CD4-positive, alpha-beta T cell treated with Interleukin-21 for 1 hour (primary cell): ENCODE measurements around the gene SUCLG2.

Source experiments
- DNase-seq: peaks from one replicate; pipeline ENCODE4 v3.0.0-alpha.2; 2020

The SUCLG2 gene

DNA sequence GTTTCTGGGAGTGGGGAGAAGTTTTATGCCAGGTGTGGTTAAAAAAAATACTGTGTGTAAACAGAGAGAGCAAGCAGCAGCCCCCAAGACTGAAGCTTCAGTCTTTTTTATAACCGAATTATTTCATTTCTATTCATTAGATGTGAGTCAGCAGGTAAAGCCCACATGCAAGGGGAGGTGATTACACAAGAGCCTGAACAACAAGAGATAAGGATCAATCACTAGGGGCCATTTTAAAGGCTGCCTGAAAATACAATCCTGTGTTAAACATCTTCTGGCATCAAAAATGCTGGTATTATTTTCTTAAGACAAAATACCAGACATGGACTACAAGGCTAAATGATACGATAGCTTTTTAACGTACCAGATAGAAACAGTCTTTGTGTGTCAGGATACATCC, 217.3 kb downstream of the SUCLG2 start:
- DNase-seq: no peak

DNA sequence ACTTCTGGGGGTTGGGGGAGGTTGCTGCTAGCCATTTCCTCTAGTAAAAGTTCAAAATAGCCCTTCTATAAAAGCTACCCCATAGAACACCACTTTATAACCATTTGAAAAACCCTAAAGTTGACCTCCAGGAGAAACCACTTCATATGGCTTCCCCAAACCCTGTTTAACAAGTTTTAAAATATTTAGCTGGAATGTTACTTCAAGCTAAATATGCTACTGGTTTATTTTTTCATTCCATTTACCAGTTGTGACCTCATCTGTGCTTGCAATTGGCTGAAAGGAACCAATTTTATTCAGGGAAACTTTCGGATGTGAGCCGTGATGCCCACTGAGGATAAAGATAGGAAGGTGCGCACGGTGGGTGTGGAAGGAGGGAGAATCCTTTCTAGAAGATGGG, 221.3 kb downstream of the SUCLG2 start:
- no peak for DNase-seq

DNA sequence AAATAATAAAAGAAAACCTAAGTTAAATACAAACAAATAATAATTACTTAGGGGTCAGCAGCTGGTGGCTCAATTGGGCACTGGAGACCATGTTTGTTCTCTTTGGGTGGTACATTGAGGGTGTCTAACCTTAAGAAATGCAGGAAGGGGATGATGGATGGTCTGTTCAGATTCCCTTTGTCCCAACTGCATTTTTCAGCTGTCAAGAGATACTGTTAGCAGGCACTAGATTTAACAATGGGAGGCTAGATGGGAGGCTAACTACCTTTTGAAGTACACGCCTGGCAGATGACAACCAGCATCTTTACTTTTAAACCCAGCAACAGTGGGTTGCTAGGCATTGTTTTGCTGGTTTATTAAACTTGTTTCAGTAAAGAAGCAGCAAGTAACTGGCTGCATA, 222.5 kb downstream of the SUCLG2 start:
- no peak for DNase-seq

DNA sequence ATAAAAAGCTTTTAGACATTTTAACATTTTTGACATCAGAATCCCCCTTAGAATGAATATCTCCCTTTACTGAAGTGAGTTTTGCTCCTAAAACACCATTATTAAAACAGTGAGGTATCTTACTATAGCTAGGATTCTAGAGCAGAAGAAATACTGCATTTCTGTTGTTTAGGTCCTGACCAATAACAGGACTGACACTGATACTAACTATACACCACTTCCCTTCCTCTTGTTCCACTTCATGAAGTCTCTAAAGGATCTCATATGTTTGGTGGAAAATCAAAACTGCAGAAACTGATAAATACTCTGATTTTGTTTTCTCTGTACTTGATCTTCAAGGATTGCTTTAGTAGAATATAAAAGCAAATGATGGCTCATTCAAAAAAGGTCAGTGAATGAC, 230.7 kb downstream of the SUCLG2 start:
- no peak for DNase-seq

DNA sequence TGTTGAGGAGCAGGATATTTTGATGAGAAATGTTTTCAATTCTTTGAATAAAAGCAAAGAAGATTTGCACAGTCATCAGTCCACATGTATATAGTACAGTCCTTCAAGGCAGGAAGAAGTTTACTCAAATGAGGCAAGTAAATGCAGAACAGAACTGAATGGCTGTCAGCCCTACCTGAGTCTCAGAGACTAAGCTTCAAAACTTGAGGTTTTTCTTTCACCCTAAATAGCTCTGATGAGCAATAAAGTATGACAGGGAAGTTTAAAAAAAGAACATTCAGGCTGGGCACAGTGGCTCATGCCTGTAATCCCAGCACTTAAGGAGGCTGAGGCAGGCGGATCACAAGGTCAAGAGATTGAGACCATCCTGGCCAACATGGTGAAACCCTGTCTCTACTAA, 232.5 kb downstream of the SUCLG2 start:
- DNase-seq: no peak

DNA sequence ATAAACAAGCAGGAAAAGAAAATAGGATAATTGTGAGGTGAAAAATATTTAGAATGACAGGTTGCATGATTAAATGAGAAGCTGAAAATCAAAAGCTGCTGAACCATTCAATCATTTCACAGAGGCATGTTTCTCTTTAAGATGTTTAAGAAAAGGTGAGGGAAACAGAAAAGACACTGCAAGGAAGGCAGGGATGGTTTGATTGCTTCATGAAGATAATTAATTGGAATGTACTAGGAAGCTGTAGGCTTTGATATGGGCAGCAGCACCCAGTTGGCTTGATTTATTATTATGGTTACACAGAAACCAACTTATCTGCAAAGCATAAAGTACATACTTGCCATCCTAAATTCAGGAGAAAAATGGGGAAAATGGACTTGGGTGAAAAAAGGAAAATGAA, 234.6 kb downstream of the SUCLG2 start:
- no peak for DNase-seq

DNA sequence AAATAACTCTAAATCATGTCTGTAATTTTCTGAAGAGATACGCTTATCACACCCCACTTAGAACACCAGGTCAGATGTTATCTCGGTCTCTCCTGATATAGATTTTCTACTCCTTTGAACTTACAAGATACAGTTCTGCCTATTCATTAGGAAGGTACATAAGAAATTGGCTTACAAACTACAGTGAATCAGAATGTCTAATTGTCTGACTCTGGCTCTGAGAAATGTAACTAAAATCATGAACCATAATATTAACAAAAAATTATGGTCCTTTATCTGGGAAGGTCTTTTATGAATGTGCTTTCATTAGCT, 235.2 kb downstream of the SUCLG2 start:
- no peak for DNase-seq

DNA sequence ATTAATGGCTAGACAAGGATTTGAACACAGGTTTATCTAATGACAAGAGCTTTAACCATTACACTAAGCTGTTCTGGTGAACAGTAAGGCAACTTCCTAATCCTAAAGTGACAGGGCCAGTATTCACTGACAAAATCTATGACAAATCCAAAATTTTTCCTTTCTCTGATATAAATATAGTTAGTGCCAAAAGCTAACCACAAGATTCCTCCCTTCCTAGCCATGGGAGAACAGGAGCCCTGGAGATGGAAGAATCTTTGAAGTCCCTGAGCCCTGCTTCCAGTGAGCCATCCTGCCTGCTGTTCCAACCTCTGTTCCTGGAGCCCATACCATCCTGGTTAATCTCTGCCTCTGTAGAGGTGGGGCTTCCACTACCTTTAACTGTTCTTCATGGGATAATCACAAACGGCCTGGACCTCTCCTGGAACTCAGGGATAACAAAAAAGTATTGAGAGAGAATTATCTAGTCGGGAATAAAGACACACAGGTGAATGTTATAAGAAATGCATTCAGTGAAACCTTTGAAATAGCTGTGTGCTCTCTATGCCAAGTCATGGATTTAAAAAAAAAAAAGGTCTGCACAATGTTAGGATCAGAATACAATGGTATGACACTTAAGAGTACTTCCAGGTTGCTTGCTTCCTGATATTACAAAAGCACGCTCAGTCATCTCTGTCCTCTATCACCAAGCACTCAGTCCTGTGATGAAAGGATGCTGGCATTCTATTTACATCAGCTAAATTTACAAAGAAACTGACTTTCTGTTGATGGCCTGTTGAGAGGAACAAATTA, 235.8 kb downstream of the SUCLG2 start:
- no peak for DNase-seq

DNA sequence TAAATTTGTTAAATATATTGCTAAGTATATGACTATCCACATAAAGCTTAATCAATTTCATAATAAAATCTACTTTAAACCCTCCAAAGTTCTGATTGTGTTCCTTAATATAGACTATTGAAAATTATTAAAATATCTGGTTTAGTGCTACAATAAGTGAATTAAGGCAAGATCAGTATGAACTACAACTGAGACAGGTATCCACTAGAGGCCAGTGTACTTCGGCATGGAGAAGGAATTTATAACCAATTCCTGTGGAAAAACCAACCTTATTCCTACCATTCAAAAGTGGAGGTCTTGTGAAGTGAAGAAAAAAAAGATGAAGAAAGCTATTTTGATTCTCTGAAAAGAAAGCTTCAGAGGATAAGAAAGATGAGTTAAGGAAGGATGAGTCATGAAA, 237.7 kb downstream of the SUCLG2 start:
- no peak for DNase-seq

DNA sequence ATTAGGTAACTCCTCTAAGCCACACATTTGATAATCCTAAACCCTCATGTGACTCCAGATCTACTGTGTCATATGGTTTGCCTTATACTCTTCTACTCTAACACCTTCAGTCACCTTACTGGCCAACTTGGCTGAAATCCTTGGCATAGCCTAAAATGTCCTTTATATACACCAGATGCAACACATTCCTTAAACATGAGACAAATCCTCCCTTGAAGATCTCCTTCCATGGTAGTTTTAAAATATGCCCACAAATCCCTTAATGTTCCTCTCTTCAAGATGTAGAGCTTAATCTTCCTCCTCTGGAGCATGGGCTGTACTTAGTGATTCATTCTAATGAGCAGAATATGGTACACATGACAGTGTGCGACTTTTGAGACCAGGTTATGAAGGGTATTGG, 238.9 kb downstream of the SUCLG2 start:
- DNase-seq: no peak

DNA sequence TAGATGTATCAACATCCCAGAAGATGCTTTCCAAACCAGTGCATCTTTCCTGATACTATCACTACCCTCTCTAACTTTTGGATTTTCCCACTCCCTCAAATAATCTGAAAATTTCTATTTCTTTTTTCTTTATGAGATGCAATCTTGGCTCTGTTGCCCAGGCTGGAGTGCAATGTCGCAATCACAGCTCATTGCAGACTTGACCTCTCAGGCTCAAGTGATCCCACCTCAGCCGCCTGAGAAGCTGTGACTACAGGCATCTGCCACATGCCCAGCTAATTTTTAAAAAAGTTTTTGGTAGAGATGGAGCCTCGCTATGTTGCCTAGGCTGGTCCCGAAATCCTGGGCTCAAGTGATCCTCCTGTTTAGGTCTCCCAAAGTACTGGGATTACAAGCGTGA, 239.7 kb downstream of the SUCLG2 start:
- DNase-seq: no peak

DNA sequence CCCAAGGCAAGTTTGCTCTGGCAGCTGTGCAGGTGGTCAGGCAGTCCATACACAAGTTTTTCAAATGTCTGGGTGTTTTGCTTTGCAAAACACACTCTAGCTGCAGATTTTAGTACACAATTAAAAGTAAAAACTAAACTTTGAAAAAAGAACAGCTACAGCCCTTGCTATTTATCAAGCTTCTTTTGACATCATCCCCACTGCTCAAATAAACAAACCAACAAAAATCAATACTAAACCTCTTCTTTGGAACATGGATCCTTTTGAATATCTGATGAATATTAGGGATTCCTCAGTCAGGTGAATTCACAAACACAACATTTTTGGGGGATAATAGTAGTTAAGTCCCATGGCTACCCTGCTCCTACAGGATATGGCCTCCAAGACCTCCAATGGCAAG, 249.2 kb downstream of the SUCLG2 start:
- DNase-seq: no peak

DNA sequence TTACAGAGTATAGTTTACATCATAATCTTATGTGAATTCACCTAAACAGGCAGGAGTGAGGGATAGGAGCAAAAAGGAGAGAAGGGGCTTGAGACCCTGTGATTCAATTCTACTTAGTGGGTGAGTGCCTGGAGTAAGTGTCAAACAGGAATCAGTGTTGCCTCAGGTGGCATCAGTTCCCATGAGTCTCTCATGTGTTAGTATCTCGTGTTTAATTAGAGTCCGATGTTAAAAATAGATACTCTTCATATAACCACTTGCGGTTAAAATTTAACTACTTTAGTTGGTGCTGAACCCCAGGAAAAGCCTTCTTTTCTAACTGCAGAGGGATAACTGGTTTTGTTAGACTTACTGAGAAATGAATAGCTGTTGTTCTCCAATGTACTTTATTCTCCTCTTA, 251.5 kb downstream of the SUCLG2 start:
- no peak for DNase-seq

DNA sequence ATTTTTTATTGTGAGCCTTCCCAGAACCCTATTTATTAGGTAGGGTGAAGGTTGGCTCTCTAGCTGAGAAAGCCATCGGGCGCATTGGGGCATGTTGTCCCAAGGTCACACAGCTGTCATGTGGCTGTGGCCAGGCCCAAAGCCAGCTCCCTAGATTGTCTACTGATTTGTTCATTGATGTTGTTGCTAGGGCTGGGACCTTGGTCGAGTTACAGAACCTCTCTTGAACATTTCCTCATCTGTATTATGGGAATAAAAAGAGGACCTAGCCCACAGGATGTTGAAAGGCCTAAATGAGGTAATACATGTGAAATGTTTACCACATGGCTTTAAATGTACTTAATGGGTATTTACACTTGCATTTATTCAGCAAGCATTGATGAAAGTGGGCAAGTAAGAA, 252.5 kb downstream of the SUCLG2 start:
- no peak for DNase-seq

DNA sequence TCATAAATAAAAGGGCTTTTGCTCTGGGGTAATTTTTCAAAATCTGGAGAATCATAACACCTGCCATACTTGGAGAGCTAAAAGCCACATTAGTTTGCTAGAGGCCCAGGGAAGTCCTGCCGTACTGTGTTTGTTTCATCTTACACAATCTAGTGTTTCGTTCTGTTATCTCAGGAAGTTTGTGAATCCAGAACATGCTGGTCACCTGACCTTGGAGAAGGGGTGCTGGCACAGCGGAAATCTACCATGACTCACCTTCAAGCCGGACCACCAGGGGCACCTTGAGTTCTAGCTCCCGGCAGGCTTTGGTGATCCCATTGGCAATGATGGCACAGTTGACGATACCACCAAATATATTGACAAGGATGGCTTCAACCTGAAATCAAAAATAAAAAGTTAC, 253.9 kb downstream of the SUCLG2 start:
- no peak for DNase-seq

DNA sequence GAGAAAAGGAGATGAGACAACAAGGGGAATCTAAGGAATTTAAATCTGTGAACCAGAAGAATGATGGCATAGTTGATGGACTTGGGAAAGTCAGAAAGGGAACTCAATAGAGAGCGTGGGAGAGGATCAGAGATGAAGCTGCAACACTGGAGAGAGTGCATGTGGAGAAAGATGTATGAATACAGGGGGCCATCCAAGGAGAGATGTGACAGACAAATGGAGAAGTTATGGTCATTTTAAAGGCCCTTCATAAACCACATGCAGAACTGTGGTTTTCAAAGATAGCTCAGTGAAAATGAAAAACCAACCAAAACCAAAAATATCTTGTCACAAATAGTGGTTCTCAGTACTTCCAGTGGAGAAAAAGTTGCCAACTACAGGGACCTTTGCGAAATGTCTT, 265.2 kb downstream of the SUCLG2 start:
- no peak for DNase-seq

DNA sequence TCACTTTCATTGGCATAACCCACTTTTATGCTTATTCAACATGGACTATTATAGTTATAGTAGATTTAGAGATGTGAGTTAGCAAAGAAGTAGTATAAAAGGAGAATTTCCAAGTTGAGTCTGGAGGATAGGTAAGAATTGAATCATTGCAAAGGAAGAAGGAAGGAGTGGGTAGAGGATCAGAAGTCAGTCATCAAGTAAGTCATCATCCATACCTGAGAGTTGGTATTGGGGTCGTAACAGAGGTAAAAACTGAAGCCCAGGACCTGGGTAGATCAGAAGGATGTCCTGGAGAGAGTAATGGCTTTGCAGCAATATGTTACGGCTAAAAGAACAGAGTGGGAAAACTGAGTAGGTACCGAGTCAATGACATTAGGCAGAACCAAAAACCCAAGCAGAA, 265.7 kb downstream of the SUCLG2 start:
- no peak for DNase-seq

DNA sequence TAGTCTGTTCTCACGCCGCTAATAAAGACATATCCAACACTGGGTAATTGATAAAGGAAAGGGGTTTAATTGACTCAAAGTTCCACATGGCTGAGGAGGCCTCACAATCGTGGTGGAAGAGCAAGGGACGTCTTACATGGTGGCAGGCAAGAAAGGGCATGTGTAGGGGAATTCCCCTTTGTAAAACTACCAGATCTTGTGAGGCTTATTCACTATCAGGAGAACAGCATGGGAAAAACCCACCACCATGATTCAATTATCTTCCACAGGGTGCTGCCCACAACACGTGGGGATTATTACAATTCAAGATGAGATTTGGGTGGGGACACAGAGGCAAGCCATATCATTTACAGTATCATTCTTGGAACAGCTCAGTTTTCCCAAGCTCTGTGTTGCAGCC, 268.0 kb downstream of the SUCLG2 start:
- no peak for DNase-seq

DNA sequence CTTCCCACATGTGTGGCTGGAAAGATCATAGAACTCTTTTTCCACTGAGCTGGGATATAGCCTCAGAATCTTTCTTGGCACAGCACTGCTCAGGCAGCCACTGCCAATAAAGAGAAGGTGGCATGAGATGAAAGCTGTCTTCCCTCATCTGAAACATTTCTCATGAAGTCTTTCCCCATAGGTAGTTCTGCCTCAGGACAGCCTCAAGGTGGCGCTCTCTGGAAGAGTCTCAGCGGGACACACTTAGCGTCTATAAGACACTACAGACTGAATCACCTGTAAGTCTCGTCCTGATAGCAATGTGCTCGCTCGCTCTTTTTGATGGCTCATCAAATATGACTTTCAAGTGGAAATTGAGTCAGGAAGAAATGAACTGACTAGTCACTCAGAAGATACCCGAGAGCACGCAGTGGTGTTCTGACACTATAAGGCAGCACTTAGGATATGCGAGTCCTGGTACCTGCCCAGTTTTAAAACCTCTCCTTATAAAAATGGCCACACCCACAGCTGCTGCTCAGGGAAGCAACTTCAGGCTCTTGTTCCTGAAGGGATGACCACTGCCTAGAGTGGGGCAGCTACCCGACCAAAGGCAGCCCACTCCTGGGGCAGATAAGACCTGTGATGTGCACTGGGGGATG, 269.5 kb downstream of the SUCLG2 start:
- peak; percentile 40 for DNase-seq

DNA sequence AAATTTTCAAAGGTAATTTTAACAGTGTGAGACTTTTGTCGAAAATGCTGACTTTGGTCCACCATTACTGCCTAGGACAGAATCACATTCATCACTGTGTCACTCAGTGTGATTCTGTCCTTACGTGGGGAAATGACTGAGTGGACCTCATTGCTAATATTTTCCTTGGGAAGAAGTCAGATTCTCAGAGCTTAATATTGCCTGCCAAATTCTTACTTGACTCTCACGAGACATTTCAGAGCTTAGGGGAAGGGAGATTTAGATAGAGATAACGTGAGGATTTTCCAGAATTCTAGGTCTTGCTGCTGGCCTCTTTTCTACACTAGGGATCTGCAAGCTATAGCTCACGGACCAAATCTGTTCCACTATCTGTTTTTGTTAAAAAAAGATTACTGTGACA, 270.4 kb downstream of the SUCLG2 start:
- no peak for DNase-seq

DNA sequence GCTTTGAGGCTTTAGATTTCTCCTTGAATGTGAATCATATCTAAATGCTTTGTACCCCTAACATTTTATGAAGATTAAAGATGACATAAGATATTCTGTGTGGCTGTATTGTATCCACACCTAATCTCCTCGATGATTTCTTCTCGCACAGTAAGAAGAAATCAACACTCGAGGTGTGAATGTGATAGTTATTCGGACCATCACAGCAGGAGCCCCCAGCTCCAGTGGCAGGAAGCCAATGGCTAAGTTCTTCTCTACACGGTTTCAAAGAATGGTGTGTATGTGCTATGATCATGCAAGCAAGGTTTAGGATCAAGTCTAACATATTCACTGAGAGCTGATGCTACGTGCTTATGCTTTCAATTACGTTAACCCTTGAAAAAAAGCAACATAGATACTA, 271.0 kb downstream of the SUCLG2 start:
- no peak for DNase-seq

DNA sequence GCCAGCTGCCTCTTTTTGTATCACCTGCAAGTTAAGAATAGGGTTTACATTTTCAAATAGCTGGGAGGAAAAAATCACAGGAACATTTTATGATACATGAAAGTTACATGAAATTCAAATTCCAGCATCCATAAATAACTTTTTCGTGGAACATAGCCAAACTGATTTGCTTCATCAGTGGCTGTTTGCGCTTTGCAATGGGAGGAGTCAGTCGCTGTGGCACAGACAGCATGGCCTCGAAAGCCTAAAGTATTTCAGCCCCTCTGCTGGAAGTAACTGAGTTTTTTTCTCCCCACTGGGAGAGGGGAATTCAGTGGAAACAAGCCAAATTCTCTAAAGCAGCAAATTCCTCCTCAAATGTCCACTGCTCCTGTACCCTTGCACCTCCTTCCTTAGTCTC, 271.9 kb downstream of the SUCLG2 start:
- DNase-seq: no peak

DNA sequence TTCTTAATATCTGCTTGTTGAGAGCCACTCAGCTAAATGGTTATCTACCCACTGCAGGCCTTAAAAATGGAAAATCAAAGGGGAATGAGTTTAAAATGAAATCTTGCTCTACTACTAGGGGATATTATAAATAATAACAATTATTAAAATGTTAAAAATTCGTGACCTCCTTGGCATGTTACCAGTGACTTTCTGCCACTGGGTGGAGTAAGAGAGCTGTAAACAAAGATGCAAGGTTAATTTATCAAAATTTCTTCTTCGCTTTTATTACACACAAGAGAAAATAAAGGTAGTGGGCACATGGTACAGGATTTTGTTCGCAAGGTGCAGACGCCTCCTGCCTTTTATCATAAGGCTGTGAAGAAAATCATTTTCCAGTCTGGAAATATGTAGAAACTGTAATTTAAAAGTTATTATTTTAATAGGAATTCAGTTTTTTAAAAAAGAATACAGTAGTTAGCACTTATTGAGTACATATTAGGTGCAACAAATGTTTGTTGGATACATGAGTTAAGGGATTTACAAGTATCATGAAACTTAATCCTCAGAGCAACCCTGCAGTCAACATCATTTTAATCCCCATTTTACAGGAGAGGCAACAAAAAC, 272.6 kb downstream of the SUCLG2 start:
- DNase-seq: peak; percentile 37

DNA sequence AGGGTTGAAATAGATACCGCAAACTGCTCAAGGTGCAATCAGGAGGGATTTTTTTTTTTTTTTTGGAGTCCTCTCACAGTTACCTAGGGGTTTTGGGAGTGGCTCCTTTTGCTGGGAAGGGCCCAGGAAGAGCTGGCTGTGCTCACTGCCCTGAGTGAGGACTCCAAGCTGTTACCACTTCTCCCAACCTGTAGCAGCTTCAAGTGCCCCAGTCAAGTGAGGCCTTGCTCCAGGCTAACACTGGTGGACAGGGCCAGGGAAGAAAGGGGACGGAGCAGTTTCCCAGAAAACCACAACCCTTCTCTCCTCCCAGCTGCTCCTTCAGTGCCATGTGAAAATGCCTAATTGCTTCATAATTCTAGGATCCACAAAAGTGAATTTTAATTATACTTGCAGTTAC, 274.3 kb downstream of the SUCLG2 start:
- DNase-seq: no peak

DNA sequence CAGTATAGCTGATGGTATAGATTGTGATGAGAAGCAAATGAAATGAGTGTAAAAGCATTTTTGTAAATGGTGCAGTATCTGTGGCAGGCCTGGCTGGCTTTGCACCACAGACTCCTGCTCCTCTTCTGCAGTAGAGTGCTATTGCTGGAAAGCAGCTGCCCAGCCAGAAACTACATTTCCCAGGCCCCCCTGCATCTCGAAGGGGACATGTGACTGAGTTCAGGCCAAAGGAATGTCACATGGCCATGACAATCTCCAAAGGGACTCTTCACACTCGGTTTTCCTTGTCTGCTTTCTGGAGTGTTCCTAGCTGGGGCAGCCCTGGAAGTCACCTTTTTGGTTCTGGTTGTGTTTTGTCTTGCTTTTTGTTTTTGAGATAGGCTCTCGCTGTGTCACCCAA, 277.1 kb downstream of the SUCLG2 start:
- no peak for DNase-seq
